Left renal cortex interstitium (tissue), 4 donors: ENCODE measurements around the gene FTMT. TPM values are rescaled to one million over a fixed set of nuclear protein-coding genes. Genes with fewer than 3 reads are reported as not detected.

Experiments used
- polyA plus RNA-seq, 4 donors: library from polyadenylated mRNA; unstranded; fragments of 120-200 nt; gene quantifications; one replicate each; pipeline ENCODE4 v1.2.1, GENCODE V29; 2013; ENCODE audit not compliant: insufficient read length in 4 of 4

FTMT gene
- polyA plus RNA-seq, 4 donors: not detected

Other genes with a start within 250 kb of the FTMT start
- 10 to 100 TPM; 17.2 to 22.4 (median 20.1) TPM for gene SRFBP1, start 110.1 kb downstream of the FTMT start, polyA plus RNA-seq
- 10 to 100 TPM; 33.4 to 41.6 (median 39.5) TPM for gene LOX, start 226.4 kb downstream of the FTMT start, polyA plus RNA-seq